IMR-90 (cell line): Measurements from ENCODE around the gene PVALEF. TPM values are rescaled to one million over a fixed set of nuclear protein-coding genes. Genes with fewer than 3 reads are reported as not detected.

Experiments
- ATAC-seq: fragments of 200-7000 bp; cut with Tn5 transposase; 2 replicates; pipeline ENCODE4 v1.9.1; 2020; ENCODE audit warnings: low read depth, mild to moderate bottlenecking, moderate library complexity
- BruUV-seq: library from RNA; stranded (reverse); fragments of 400-500 nt; replicated peaks from 2 replicates; lab custom pipeline; 2021; lab: Mats Ljungman, UMichigan
- CTCF ChIA-PET: fragments of 300-600 bp; formaldehyde crosslinking; extraction: SDS; loops from one replicate; lab custom pipeline; 2021; ENCODE audit warnings: antibody characterized with exemption; lab: Yijun Ruan, JAX
- POLR2A ChIA-PET: fragments of 300-600 bp; sonication (Branson Sonifier 250); formaldehyde crosslinking; loops from one replicate; lab custom pipeline; 2022; ENCODE audit warnings: antibody characterized with exemption; ENCODE audit not compliant: unreplicated experiment; lab: Charles Lee
- DNase-seq: peaks from one replicate; pipeline ENCODE4 v3.0.0; 2013
- H2AFZ ChIP-seq: replicated peaks from 2 replicates; pipeline ENCODE3; 2013; ENCODE audit warnings: low read length, mild to moderate bottlenecking; ENCODE audit not compliant: poor library complexity
- H2AK5ac ChIP-seq: 2 replicates; pipeline ENCODE4 v1.6.1; 2013; ENCODE audit warnings: low read depth, low read length, inconsistent platforms
- H2AK9ac ChIP-seq: replicated peaks from 2 replicates; pipeline ENCODE3; 2013; ENCODE audit warnings: mild to moderate bottlenecking, low read depth, low read length, moderate library complexity; ENCODE audit not compliant: poor library complexity
- H2BK120ac ChIP-seq: 2 replicates; pipeline ENCODE4 v1.6.1; 2013; ENCODE audit warnings: low read depth, low read length, inconsistent platforms
- H2BK15ac ChIP-seq: 3 replicates; pipeline ENCODE4 v1.6.1; 2013; ENCODE audit warnings: low read depth, low read length, inconsistent platforms
- H2BK20ac ChIP-seq: 2 replicates; pipeline ENCODE4 v1.6.1; 2013; ENCODE audit warnings: low read depth, mild to moderate bottlenecking, inconsistent platforms, low read length, moderate library complexity
- H2BK5ac ChIP-seq: 2 replicates; pipeline ENCODE4 v1.6.1; 2013; ENCODE audit warnings: mild to moderate bottlenecking, low read depth, low read length, inconsistent platforms; ENCODE audit not compliant: poor library complexity, severe bottlenecking
- H3K14ac ChIP-seq: replicated peaks from 2 replicates; pipeline ENCODE4 v1.6.1; 2013; ENCODE audit warnings: low read depth, low read length, inconsistent platforms
- H3K18ac ChIP-seq: 2 replicates; pipeline ENCODE4 v1.6.1; 2013; ENCODE audit warnings: low read depth, low read length, control low read depth
- H3K23ac ChIP-seq: 2 replicates; pipeline ENCODE4 v1.6.1; 2013; ENCODE audit warnings: low read depth, low read length, inconsistent platforms
- H3K27ac ChIP-seq: 2 replicates; pipeline ENCODE4 v1.5.1; 2013; ENCODE audit warnings: mild to moderate bottlenecking, control low read depth, low read length; ENCODE audit not compliant: insufficient read depth
- H3K27me3 ChIP-seq: 2 replicates; pipeline ENCODE4 v1.6.1; 2013; ENCODE audit warnings: low read length; ENCODE audit not compliant: control insufficient read depth, insufficient read depth
- H3K36me3 ChIP-seq: 2 replicates; pipeline ENCODE4 v1.6.1; 2013; ENCODE audit warnings: low read length, mixed read lengths; ENCODE audit not compliant: control insufficient read depth, insufficient read depth
- H3K4ac ChIP-seq: 2 replicates; pipeline ENCODE4 v1.6.1; 2013; ENCODE audit warnings: low read depth, low read length, inconsistent platforms
- H3K4me1 ChIP-seq: 2 replicates; pipeline ENCODE4 v1.6.1; 2013; ENCODE audit warnings: low read length, mixed read lengths; ENCODE audit not compliant: control insufficient read depth, insufficient read depth
- H3K4me2 ChIP-seq: 2 replicates; pipeline ENCODE4 v1.6.1; 2013; ENCODE audit warnings: low read depth, mild to moderate bottlenecking, control low read depth, low read length, moderate library complexity
- H3K4me3 ChIP-seq: 2 replicates; pipeline ENCODE4 v1.5.1; 2013; ENCODE audit warnings: low read depth, mild to moderate bottlenecking, control low read depth, low read length, moderate library complexity; ENCODE audit not compliant: insufficient read depth
- H3K56ac ChIP-seq: 2 replicates; pipeline ENCODE4 v1.6.1; 2013; ENCODE audit warnings: low read length, inconsistent platforms; ENCODE audit not compliant: insufficient read depth; ENCODE audit errors: extremely low read depth
- H3K79me1 ChIP-seq, 2 experiments: 2 replicates each; pipeline ENCODE4 v1.6.1; 2013; ENCODE audit warnings: low read length in 2 of 2, inconsistent platforms in 1 of 2, low read depth in 1 of 2
- H3K9ac ChIP-seq: 2 replicates; pipeline ENCODE4 v1.6.1; 2013; ENCODE audit warnings: low read depth, low read length, control low read depth
- H3K9me1 ChIP-seq: 2 replicates; pipeline ENCODE4 v1.6.1; 2013; ENCODE audit warnings: low read length, inconsistent platforms; ENCODE audit not compliant: insufficient read depth
- H3K9me3 ChIP-seq: 2 replicates; pipeline ENCODE4 v1.6.1; 2013; ENCODE audit warnings: low read length; ENCODE audit not compliant: control insufficient read depth, insufficient read depth
- H4K20me1 ChIP-seq: 2 replicates; pipeline ENCODE4 v1.6.1; 2013; ENCODE audit warnings: low read length, inconsistent platforms; ENCODE audit not compliant: insufficient read depth
- H4K5ac ChIP-seq: 2 replicates; pipeline ENCODE4 v1.6.1; 2013; ENCODE audit warnings: mild to moderate bottlenecking, low read depth, low read length, control low read depth
- H4K8ac ChIP-seq, 2 experiments: 2 replicates each; pipeline ENCODE4 v1.6.1; 2013; ENCODE audit warnings: low read depth in 2 of 2, low read length in 2 of 2, control low read depth in 1 of 2, inconsistent platforms in 1 of 2
- H4K91ac ChIP-seq: 2 replicates; pipeline ENCODE4 v1.6.1; 2013; ENCODE audit warnings: low read depth, low read length, inconsistent platforms; ENCODE audit not compliant: insufficient read depth
- CEBPB ChIP-seq: IDR thresholded peaks from 2 replicates; pipeline ENCODE4 v1.6.1; 2012; ENCODE audit warnings: low read depth, low read length, improper control_type of control experiment
- CHD1 ChIP-seq: IDR thresholded peaks from 2 replicates; pipeline ENCODE4 v1.6.1; 2012; ENCODE audit warnings: low read depth, low read length, improper control_type of control experiment
- CTCF ChIP-seq: conservative IDR thresholded peaks from 2 replicates; pipeline ENCODE4 v1.5.1; 2012; ENCODE audit warnings: mild to moderate bottlenecking, low read depth, low read length, improper control_type of control experiment
- ELK1 ChIP-seq: fragments of 150-350 bp; IDR thresholded peaks from 2 replicates; pipeline ENCODE4 v1.6.1; 2016; ENCODE audit warnings: low read depth, mild to moderate bottlenecking, low read length, moderate library complexity, borderline replicate concordance
- FOS ChIP-seq: fragments of 150-350 bp; IDR thresholded peaks from 2 replicates; pipeline ENCODE4 v1.6.1; 2016; ENCODE audit warnings: low read depth, low read length
- MAFK ChIP-seq: IDR thresholded peaks from 2 replicates; pipeline ENCODE4 v1.6.1; 2012; ENCODE audit warnings: low read depth, low read length, improper control_type of control experiment
- MAZ ChIP-seq: IDR thresholded peaks from 2 replicates; pipeline ENCODE4 v1.6.1; 2012; ENCODE audit warnings: low read depth, mild to moderate bottlenecking, low read length, improper control_type of control experiment, moderate library complexity, borderline replicate concordance
- NFE2L2 ChIP-seq: fragments of 150-350 bp; IDR thresholded peaks from 2 replicates; pipeline ENCODE4 v1.6.1; 2016; ENCODE audit warnings: low read depth, mild to moderate bottlenecking, low read length
- POLR2A ChIP-seq: IDR thresholded peaks from 2 replicates; pipeline ENCODE4 v1.6.1; 2012; ENCODE audit warnings: mild to moderate bottlenecking, low read depth, low read length
- RAD21 ChIP-seq: IDR thresholded peaks from 2 replicates; pipeline ENCODE4 v1.6.1; 2012; ENCODE audit warnings: low read length, improper control_type of control experiment
- RCOR1 ChIP-seq: IDR thresholded peaks from 2 replicates; pipeline ENCODE4 v1.6.1; 2012; ENCODE audit warnings: mild to moderate bottlenecking, low read length, improper control_type of control experiment; ENCODE audit not compliant: insufficient replicate concordance
- RFX5 ChIP-seq: IDR thresholded peaks from 2 replicates; pipeline ENCODE4 v1.8.0; 2012; ENCODE audit warnings: low read depth, mild to moderate bottlenecking, low read length, moderate library complexity
- WGBS, 2 experiments: methylation state at CpG; one replicate each; pipeline versions ENCODE4 v1.1.5 to v1.1.7; 2013; ENCODE audit warnings: missing lambda C conversion rate in 2 of 2; ENCODE audit not compliant: insufficient read length in 1 of 2; ENCODE audit errors: extremely low coverage in 2 of 2; 5-methylcytosine and 5-hydroxymethylcytosine counted together
- dilution Hi-C: fragments of 300-500 bp; cut with HindIII; formaldehyde crosslinking; loops from one replicate; pipeline ENCODE4 v1.14.3; 2018; ENCODE audit warnings: low sequenced_read_pairs; ENCODE audit not compliant: unreplicated experiment
- in situ Hi-C: fragments of 300-500 bp; cut with MboI; formaldehyde crosslinking; loops from 3 replicates; pipeline ENCODE4 v1.14.3; 2019; ENCODE audit warnings: low sequenced_read_pairs, inconsistent platforms, mixed read lengths
- intact Hi-C: fragments of 100-400 bp; cut with micrococcal nuclease; formaldehyde crosslinking; loops from 2 replicates; pipeline ENCODE4 v1.10.0; 2022
- polyA plus RNA-seq, 3 experiments: library from polyadenylated mRNA; depleted of rRNA; stranded (reverse); fragments of >200 nt; gene quantifications; 2 replicates each; pipeline ENCODE4 v1.2.3, GENCODE V29; 2012; ENCODE audit warnings: low replicate concordance in 1 of 3
- total RNA-seq: library from RNA; depleted of rRNA; stranded (reverse); fragments of >200 nt; gene quantifications from 2 replicates; pipeline ENCODE4 v1.2.3, GENCODE V29; 2012

PVALEF gene
- total and polyA plus RNA-seq, 2 of the 4 experiments (the other 2 are of a cell fraction): not detected

GRCh38 chr17:81156866-81157805 lies 8.2 kb upstream of the PVALEF start (continued):
- no peak for TF ChIP-seq CHD1
- TF ChIP-seq NFE2L2: no peak

GRCh38 chr17:81157848-81158687 lies 7.2 kb upstream of the PVALEF start:
- no TSS peak for BruUV-seq
- ATAC-seq (no peak), DNase-seq (no peak)
- in situ Hi-C loops (no loop called here), dilution Hi-C loops (no loop called here), intact Hi-C loops (no loop called here)
- Histone ChIP-seq H3K4me3 (no peak overlapping the region), H4K20me1 (no peaks in the 10 kb centered on the region), H3K9ac (no peak overlapping the region), H3K4me1 (no peaks in the 10 kb centered on the region), H3K9me3 (no peaks in the 10 kb centered on the region), H3K9me1 (no peaks in the 10 kb centered on the region), H3K56ac (no peak overlapping the region), H2BK15ac (no peak overlapping the region), H3K23ac (no peak overlapping the region), H2AFZ (no peak overlapping the region), H3K27me3 (peaks cover 14% of the 10 kb centered on the region; the same call in 1 of the 2 replicates), H2AK9ac (no peak overlapping the region), H3K36me3 (no peaks in the 10 kb centered on the region), H4K8ac (no peak overlapping the region), H2BK5ac (no peak overlapping the region), H3K14ac (no peak overlapping the region), H2BK120ac (no peak overlapping the region), H4K91ac (no peak overlapping the region), H3K27ac (no peak overlapping the region), H3K18ac (no peak overlapping the region), H2BK20ac (no peak overlapping the region), H3K4me2 (no peak overlapping the region), H3K79me1 (no peaks in the 10 kb centered on the region), H2AK5ac (no peak overlapping the region), H3K4ac (no peak overlapping the region), H4K5ac (no peak overlapping the region)
- 81% methylated on average over 31 of the region's 39 CpGs; no CpG with 5 or more reads in 1 of the 2 experiments for WGBS, 2 experiments
- POLR2A ChIA-PET: no interaction called here
- CTCF ChIA-PET: no interaction called here
- no peak for TF ChIP-seq CTCF
- no peak for TF ChIP-seq ELK1
- no peak for TF ChIP-seq POLR2A
- no peak for TF ChIP-seq RFX5
- TF ChIP-seq FOS: no peak
- TF ChIP-seq CHD1: no peak
- no peak for TF ChIP-seq CEBPB
- no peak for TF ChIP-seq RAD21
- no peak for TF ChIP-seq MAZ
- TF ChIP-seq NFE2L2: no peak
- no peak for TF ChIP-seq RCOR1
- no peak for TF ChIP-seq MAFK
